Ascending aorta (tissue), 2 donors: ENCODE results near the gene CDKL4. TPM values are rescaled to one million over a fixed set of nuclear protein-coding genes. Genes with fewer than 3 reads are reported as not detected.

Source experiments
- DNase-seq, 2 donors: peaks; one replicate each; pipeline ENCODE4 v3.0.0-alpha.2; 2019; ENCODE audit warnings: low spot score in 2 of 2
- H3K27ac ChIP-seq, 2 donors: fragments of 200-600 bp; sonication (generic); one replicate each; pipeline ENCODE4 v1.5.1; 2016 to 2017; ENCODE audit warnings: mild to moderate bottlenecking in 1 of 2
- H3K27me3 ChIP-seq: fragments of 200-600 bp; sonication (generic); one replicate; pipeline ENCODE4 v1.5.1; 2017
- H3K36me3 ChIP-seq, 2 donors: fragments of 200-600 bp; sonication (generic); one replicate each; pipeline ENCODE4 v1.5.1; 2016
- H3K4me1 ChIP-seq, 2 donors: fragments of 200-600 bp; sonication (generic); one replicate each; pipeline ENCODE4 v1.5.1; 2016 to 2017; ENCODE audit warnings: mild to moderate bottlenecking in 1 of 2
- H3K4me3 ChIP-seq, 2 donors: fragments of 200-600 bp; sonication (generic); one replicate each; pipeline ENCODE4 v1.5.1; 2016 to 2017; ENCODE audit warnings: mild to moderate bottlenecking in 1 of 2
- H3K9me3 ChIP-seq, 2 donors: fragments of 200-600 bp; sonication (generic); one replicate each; pipeline ENCODE4 v1.5.1; 2016
- CTCF ChIP-seq, 3 experiments: fragments of 200-600 bp in 2 of 3; fragments of 450-650 bp in 1 of 3; sonication (generic) in 2 of 3; IDR thresholded peaks; one replicate each; pipeline ENCODE4 v1.5.1; 2016 to 2019; ENCODE audit warnings: antibody characterized with exemption in 3 of 3, mild to moderate bottlenecking in 1 of 3, moderate library complexity in 1 of 3
- intact Hi-C: fragments of 100-400 bp; cut with DNase I; formaldehyde crosslinking; loops from one replicate; pipeline ENCODE4 v1.15.1; 2023
- total RNA-seq: library from RNA; depleted of rRNA; stranded (reverse); fragments of >200 nt; gene quantifications from one replicate; pipeline ENCODE4 v1.1.0, GENCODE V29; 2016

Gene CDKL4
- total RNA-seq, 1 donor from 2014 or later, result 2.0 TPM

GRCh38 chr2:39128919-39129391 is 114.8 kb downstream of the CDKL4 start:
- peak overlapping the region in 1 of 2 donors; percentile 68 for H3K27ac ChIP-seq
- TF ChIP-seq CTCF (IDR thresholded peaks at IDR 0.05), result no peak
- peaks cover 6 to 10% of the 10 kb centered on the region in 2 donors for H3K4me1 ChIP-seq
- no peaks in the 10 kb centered on the region for H3K27me3 ChIP-seq
- no peaks in the 10 kb centered on the region for H3K9me3 ChIP-seq
- DNase-seq, result no peak
- no peak overlapping the region for H3K4me3 ChIP-seq
- intact Hi-C loops, result loop anchor here (2.0 to 10.0 kb wide), 2 partner anchors 26 to 374 kb away; partner anchors contain the start of gene SRSF7
- H3K36me3 ChIP-seq, result no peaks in the 10 kb centered on the region

- TF ChIP-seq CTCF (IDR thresholded peaks at IDR 0.05), result no peak
- no peaks in the 10 kb centered on the region for H3K27me3 ChIP-seq
- H3K36me3 ChIP-seq, result no peaks in the 10 kb centered on the region
- peaks cover 9 to 18% of the 10 kb centered on the region in 2 donors for H3K4me1 ChIP-seq
- DNase-seq, result no peak
- peak overlapping the region; percentile 68 for H3K27ac ChIP-seq
- intact Hi-C loops, result loop anchor here (2.0 to 10.0 kb wide), 2 partner anchors 27 to 373 kb away; partner anchors contain the start of gene SRSF7
- no peak overlapping the region for H3K4me3 ChIP-seq
- H3K9me3 ChIP-seq, result no peaks in the 10 kb centered on the region
Observed at GRCh38 chr2:39127973-39128372, 115.8 kb downstream of the CDKL4 start.

Other genes with a start within 250 kb of the CDKL4 start
- gene SOS1, start 122.9 kb downstream of the CDKL4 start, total RNA-seq, result 11.3 TPM
- gene MAP4K3, start 193.3 kb upstream of the CDKL4 start, total RNA-seq, result 34.1 TPM